GM12874 (cell line): ENCODE data around the gene GPATCH1.

Source experiments
- TF ChIP-seq, protein P1 (sequence below): IDR thresholded peaks from 2 replicates; pipeline ENCODE4 v1.5.1; 2011; ENCODE audit warnings: low read depth, mild to moderate bottlenecking, control low read depth, low read length, moderate library complexity; ENCODE audit not compliant: insufficient read depth

GPATCH1 gene

DNA sequence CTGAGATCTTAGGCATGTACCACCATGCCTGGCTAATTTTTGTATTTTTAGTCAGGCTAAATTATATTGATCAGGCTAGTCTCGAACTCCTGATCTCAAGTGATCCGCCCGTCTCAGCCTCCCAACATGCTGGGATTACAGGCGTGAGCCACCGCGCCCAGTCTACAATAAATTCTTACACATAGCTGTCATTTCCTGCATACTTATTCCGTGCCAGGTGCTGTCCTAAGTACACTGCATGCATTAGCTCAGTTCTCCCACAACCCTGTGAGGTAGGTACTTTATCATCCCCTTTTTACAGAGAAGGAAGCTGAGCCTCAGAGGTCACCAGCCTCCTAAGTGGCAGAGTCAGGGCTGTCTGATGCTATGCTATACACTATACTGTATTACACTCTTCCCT lies 9.1 kb upstream of the GPATCH1 start:
- TF ChIP-seq, protein P1, sequence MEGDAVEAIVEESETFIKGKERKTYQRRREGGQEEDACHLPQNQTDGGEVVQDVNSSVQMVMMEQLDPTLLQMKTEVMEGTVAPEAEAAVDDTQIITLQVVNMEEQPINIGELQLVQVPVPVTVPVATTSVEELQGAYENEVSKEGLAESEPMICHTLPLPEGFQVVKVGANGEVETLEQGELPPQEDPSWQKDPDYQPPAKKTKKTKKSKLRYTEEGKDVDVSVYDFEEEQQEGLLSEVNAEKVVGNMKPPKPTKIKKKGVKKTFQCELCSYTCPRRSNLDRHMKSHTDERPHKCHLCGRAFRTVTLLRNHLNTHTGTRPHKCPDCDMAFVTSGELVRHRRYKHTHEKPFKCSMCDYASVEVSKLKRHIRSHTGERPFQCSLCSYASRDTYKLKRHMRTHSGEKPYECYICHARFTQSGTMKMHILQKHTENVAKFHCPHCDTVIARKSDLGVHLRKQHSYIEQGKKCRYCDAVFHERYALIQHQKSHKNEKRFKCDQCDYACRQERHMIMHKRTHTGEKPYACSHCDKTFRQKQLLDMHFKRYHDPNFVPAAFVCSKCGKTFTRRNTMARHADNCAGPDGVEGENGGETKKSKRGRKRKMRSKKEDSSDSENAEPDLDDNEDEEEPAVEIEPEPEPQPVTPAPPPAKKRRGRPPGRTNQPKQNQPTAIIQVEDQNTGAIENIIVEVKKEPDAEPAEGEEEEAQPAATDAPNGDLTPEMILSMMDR = no peak

DNA sequence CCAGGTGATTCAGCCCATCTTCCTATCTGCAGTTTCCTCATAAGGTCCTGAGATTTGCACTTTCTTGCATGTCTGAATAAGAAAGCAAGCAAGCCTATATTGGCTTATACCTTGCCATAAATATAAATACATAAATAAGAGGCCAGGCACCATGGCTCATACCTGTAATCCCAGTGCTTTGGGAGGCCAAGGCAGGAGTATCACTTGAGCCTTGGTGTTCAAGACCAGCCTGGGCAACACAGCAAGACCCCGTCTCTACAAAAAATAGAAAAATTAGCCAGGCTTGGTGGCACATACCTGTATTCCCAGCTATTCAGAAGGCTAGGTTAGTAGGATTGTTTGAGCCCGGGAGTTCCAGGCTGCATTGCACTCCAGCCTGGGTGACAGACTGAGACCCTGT lies 5.5 kb upstream of the GPATCH1 start:
- TF ChIP-seq, protein P1 = no peak

DNA sequence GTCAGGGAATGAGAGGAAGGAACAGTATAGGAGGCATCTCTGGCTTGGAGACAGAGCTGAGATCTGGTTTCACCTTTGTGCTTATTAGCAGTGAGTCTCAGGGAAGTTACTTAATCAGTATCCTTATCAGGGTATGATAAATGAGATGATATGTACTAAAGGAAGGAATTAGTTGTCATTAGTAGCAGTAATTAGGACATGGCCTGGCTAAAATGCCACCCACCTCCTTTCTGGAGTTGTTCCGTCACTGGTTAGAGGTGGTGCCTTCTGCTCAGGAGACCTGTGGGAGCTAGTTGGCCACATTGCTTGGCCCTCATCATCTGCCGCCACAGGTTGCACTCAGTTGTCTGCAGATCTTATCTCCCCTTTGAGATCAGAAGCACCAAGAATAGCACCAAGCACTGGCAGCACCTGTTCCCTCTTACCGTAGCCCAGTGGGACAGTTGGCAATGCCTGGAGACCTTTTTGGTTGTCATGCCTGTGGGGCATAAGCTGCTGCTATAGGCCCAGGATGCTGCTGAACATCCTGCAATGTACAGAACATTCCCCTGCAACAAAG lies 4.7 kb downstream of the GPATCH1 start:
- TF ChIP-seq, protein P1 = no peak

DNA sequence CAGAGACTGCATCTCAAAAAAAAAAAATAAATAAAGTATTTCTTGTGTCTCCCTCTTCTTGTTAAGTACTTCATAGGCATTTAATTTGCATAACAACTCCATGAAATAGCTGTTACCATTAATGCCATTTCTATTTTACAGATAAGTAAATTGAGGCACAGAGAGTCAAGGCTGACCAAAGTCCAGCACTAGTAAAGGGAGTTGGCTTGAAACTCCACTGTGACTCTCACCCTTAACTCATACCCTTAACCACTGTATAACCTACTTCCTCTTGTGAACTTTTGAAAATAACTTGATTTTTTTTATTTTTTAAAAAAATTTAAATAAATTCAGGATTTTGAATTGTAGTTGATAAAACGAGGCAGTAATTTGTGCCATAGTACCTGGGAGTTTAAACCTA lies 6.0 kb downstream of the GPATCH1 start:
- TF ChIP-seq, protein P1 = no peak

DNA sequence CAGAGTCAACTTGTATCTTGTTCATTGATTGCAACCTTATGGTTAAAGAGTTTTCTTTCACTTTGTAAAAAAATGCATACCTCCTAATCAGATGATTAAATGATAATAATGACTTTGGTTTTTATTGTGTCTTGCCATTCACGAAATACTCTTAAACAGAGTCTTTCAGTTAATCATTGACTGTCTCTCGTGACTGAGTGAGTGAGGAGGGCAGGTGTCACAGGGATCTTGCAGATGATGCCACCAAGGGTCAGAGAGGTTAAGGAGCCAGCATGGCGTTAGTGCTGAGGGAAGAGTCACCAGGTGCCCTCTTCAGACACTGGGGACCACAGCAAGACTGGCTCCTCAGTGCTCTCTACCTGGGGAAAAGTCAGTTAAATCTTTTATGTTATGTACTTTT lies 8.0 kb downstream of the GPATCH1 start:
- TF ChIP-seq, protein P1 = no peak

DNA sequence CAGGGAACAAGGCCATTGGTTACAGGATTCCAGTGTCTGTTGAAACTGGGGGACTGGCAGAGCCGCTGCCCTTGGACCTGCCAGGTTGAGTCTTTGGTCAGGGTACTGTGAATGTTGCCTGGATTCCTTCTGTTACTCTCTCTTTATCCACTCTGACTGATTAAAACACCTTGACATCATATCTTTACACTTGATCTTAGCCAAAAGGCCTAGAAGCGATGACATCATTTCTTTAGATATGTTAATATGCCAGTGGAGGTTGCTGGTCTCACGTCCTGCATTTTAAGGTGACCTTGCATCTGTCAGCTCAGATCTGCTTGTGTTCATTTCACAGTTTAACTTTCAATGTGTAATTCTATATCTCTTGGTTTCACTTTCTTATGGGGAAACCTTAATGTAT lies 9.2 kb downstream of the GPATCH1 start:
- TF ChIP-seq, protein P1 = no peak

DNA sequence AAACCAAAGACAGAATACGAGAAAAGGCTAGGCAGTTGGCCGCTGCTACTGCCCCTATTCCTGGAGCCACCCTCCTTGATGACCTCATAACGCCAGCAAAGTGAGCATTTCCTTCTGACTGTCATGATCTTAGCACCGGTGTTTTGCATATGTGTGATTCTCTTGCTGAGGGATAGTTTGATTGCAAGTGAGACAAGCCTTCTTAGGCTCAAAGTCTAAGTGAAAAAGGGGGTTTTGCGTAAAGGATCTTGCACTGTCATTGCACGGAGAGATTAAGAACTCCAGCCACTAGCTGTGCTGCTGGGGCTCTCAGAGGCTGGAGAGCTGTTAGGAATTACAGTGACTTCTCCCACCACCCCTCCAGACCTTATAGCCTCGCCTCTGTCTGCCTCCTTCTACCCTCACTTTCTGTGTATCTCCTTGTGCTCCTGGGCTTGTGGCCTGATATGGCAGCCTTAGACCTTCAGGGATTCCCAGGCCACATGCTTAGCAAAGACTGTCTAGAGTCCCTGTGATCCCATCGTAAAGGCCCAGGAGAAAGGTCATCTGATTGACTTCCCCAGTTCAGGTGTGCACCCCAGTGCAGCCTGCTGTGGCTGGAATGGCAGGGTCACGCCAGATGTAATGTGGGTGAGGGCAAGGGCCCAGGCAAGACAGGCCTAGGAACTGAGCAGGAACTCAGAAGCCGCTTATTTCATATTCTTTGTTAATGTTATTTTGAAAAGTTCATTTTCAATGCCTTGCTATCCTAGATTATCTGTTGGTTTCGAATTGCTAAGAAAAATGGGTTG lies 12.6 kb downstream of the GPATCH1 start:
- TF ChIP-seq, protein P1 = no peak
